H1 (cell line): ENCODE results near the gene MVK. TPM values are rescaled to one million over a fixed set of nuclear protein-coding genes. Genes with fewer than 3 reads are reported as not detected.

Source experiments
- CTCF ChIA-PET: fragments of 300-600 bp; sonication (Branson Sonifier 250); formaldehyde crosslinking; loops from one replicate; lab custom pipeline; 2021; ENCODE audit not compliant: partially characterized antibody; lab: Charles Lee
- POLR2A ChIA-PET: fragments of 300-600 bp; sonication (Branson Sonifier 250); formaldehyde crosslinking; loops from one replicate; lab custom pipeline; 2021; ENCODE audit warnings: inconsistent platforms; ENCODE audit not compliant: partially characterized antibody; lab: Charles Lee
- DNase-seq, 2 experiments: peaks; one replicate each; pipeline versions ENCODE4 v3.0.0 to v3.0.0-alpha.2; 2010 to 2022; ENCODE audit warnings: low spot score in 2 of 2, low read depth in 1 of 2, mixed read lengths in 1 of 2
- FAIRE-seq: peaks from 2 replicates; lab custom pipeline; 2011; peaks lifted over from hg19 to GRCh38; lab: Jason Lieb, UNC
- H2AFZ ChIP-seq: 2 replicates; pipeline ENCODE4 v1.8.1; 2012; ENCODE audit warnings: low read length, inconsistent platforms
- H2AK5ac ChIP-seq: 2 replicates; pipeline ENCODE4 v1.6.1; 2013; ENCODE audit warnings: low read depth, low read length
- H2BK120ac ChIP-seq: replicated peaks from 2 replicates; pipeline ENCODE3; 2013; ENCODE audit warnings: low read depth, low read length, inconsistent platforms
- H2BK12ac ChIP-seq: 2 replicates; pipeline ENCODE4 v1.6.1; 2013; ENCODE audit warnings: low read depth, low read length
- H2BK15ac ChIP-seq: 2 replicates; pipeline ENCODE4 v1.6.1; 2013; ENCODE audit warnings: low read length
- H2BK20ac ChIP-seq: 2 replicates; pipeline ENCODE4 v1.6.1; 2013; ENCODE audit warnings: low read length
- H2BK5ac ChIP-seq: 2 replicates; pipeline ENCODE4 v1.6.1; 2013; ENCODE audit warnings: low read depth, low read length
- H3K14ac ChIP-seq: 2 replicates; pipeline ENCODE4 v1.6.1; 2013; ENCODE audit warnings: inconsistent platforms; ENCODE audit not compliant: insufficient read length
- H3K18ac ChIP-seq: 2 replicates; pipeline ENCODE4 v1.6.1; 2013; ENCODE audit warnings: low read length; ENCODE audit errors: extremely low read depth
- H3K23ac ChIP-seq: 2 replicates; pipeline ENCODE4 v1.6.1; 2013; ENCODE audit warnings: inconsistent platforms; ENCODE audit not compliant: insufficient read length
- H3K23me2 ChIP-seq: 2 replicates; pipeline ENCODE4 v1.6.1; 2013; ENCODE audit warnings: low read depth, low read length
- H3K27ac ChIP-seq: 2 replicates; pipeline ENCODE4 v1.6.1; 2011; ENCODE audit warnings: low read depth, low read length, inconsistent platforms
- H3K27me3 ChIP-seq, 4 experiments: replicated peaks in 1 of 4; 1 replicate in 1 of 4; 2 replicates in 3 of 4; pipeline versions ENCODE4 v1.6.1 to v1.8.1; 2011 to 2013; ENCODE audit warnings: low read length in 3 of 4, mild to moderate bottlenecking in 3 of 4, inconsistent platforms in 2 of 4, mixed read lengths in 2 of 4, moderate library complexity in 1 of 4; ENCODE audit not compliant: control insufficient read depth in 3 of 4, insufficient read depth in 3 of 4; ENCODE audit errors: extremely low read depth in 1 of 4
- H3K36me3 ChIP-seq, 4 experiments: 2 replicates each; pipeline versions ENCODE4 v1.6.1 to v1.8.1; 2011 to 2013; ENCODE audit warnings: mild to moderate bottlenecking in 4 of 4, low read length in 3 of 4, moderate library complexity in 2 of 4, control low read depth in 1 of 4, inconsistent platforms in 1 of 4; ENCODE audit not compliant: insufficient read depth in 4 of 4, control insufficient read depth in 2 of 4
- H3K4ac ChIP-seq: replicated peaks from 2 replicates; pipeline ENCODE3; 2013; ENCODE audit warnings: low read length, low read depth, mixed read lengths, inconsistent platforms; ENCODE audit not compliant: insufficient read length
- H3K4me1 ChIP-seq, 4 experiments: replicated peaks in 1 of 4; 1 replicate in 1 of 4; 2 replicates in 3 of 4; pipeline versions ENCODE4 v1.6.1 to v1.8.1; 2011 to 2013; ENCODE audit warnings: low read length in 3 of 4, inconsistent platforms in 2 of 4, mixed read lengths in 1 of 4; ENCODE audit not compliant: insufficient read depth in 4 of 4, control insufficient read depth in 3 of 4
- H3K4me2 ChIP-seq, 2 experiments: 2 replicates each; pipeline versions ENCODE4 v1.6.1 to v1.8.1; 2011 to 2013; ENCODE audit warnings: low read depth in 2 of 2, low read length in 2 of 2, control low read depth in 1 of 2, inconsistent platforms in 1 of 2, mild to moderate bottlenecking in 1 of 2; ENCODE audit not compliant: insufficient read depth in 1 of 2
- H3K4me3 ChIP-seq, 4 experiments: fragments of 200-600, 300-600 bp in 1 of 4; sonication (generic), shearing (Covaris generic), sonication (Bioruptor Twin) in 1 of 4; 2 replicates each; pipeline versions ENCODE4 v1.5.1 to v1.8.1; 2011 to 2016; ENCODE audit warnings: low read length in 4 of 4, low read depth in 3 of 4, control low read depth in 2 of 4, inconsistent platforms in 2 of 4, mild to moderate bottlenecking in 2 of 4, mixed read lengths in 1 of 4, moderate library complexity in 1 of 4; ENCODE audit not compliant: insufficient read depth in 2 of 4; ENCODE audit errors: extremely low read depth in 1 of 4
- H3K56ac ChIP-seq: replicated peaks from 2 replicates; pipeline ENCODE3; 2013; ENCODE audit warnings: low read depth, mild to moderate bottlenecking, mixed read lengths, low read length, inconsistent platforms; ENCODE audit not compliant: insufficient read length
- H3K79me1 ChIP-seq: 2 replicates; pipeline ENCODE4 v1.6.1; 2013; ENCODE audit warnings: low read depth, low read length, control low read depth
- H3K79me2 ChIP-seq, 2 experiments: 2 replicates each; pipeline versions ENCODE4 v1.6.1 to v1.8.1; 2012 to 2013; ENCODE audit warnings: low read length in 2 of 2, mild to moderate bottlenecking in 2 of 2, inconsistent platforms in 1 of 2; ENCODE audit not compliant: insufficient read depth in 2 of 2, control insufficient read depth in 1 of 2
- H3K9ac ChIP-seq, 4 experiments: replicated peaks in 1 of 4; 1 replicate in 1 of 4; 2 replicates in 3 of 4; pipeline versions ENCODE4 v1.6.1 to v1.8.1; 2011 to 2013; ENCODE audit warnings: low read depth in 3 of 4, low read length in 3 of 4, control low read depth in 2 of 4, mild to moderate bottlenecking in 2 of 4, moderate library complexity in 2 of 4, inconsistent platforms in 1 of 4; ENCODE audit errors: extremely low read depth in 1 of 4
- H3K9me3 ChIP-seq, 2 experiments: 2 replicates each; pipeline versions ENCODE4 v1.6.1 to v1.8.1; 2012 to 2013; ENCODE audit warnings: mild to moderate bottlenecking in 2 of 2, moderate library complexity in 2 of 2, control low read depth in 1 of 2, inconsistent platforms in 1 of 2, low read depth in 1 of 2, low read length in 1 of 2, mixed read lengths in 1 of 2; ENCODE audit not compliant: insufficient read depth in 2 of 2
- H4K20me1 ChIP-seq, 2 experiments: replicated peaks in 1 of 2; 2 replicates each; pipeline versions ENCODE3 to v1.8.1; 2011 to 2013; ENCODE audit warnings: inconsistent platforms in 2 of 2, low read length in 2 of 2, mild to moderate bottlenecking in 1 of 2; ENCODE audit not compliant: insufficient read depth in 2 of 2, control insufficient read depth in 1 of 2
- H4K5ac ChIP-seq: 2 replicates; pipeline ENCODE4 v1.6.1; 2013; ENCODE audit warnings: low read length, low read depth, mixed read lengths, inconsistent platforms; ENCODE audit not compliant: insufficient read length
- H4K8ac ChIP-seq: 2 replicates; pipeline ENCODE4 v1.8.0; 2013; ENCODE audit warnings: mild to moderate bottlenecking, moderate library complexity, low read length, inconsistent platforms; ENCODE audit not compliant: insufficient read depth; ENCODE audit errors: extremely low read depth
- H4K91ac ChIP-seq: replicated peaks from 2 replicates; pipeline ENCODE3; 2013; ENCODE audit warnings: low read length, mixed read lengths, inconsistent platforms; ENCODE audit not compliant: insufficient read length
- KDM1A ChIP-seq: fragments of 200-600, 300-600 bp; sonication (generic); IDR thresholded peaks from 2 replicates; pipeline ENCODE4 v1.7.1; 2016; ENCODE audit warnings: mild to moderate bottlenecking, low read length, borderline replicate concordance
- POLR2AphosphoS5 ChIP-seq: IDR thresholded peaks from 2 replicates; pipeline ENCODE4 v1.6.1; 2011; ENCODE audit warnings: low read depth, low read length
- RNF2 ChIP-seq: fragments of 200-900, 300-1000 bp; sonication (generic); IDR thresholded peaks from 2 replicates; pipeline ENCODE4 v1.7.1; 2016; ENCODE audit warnings: borderline replicate concordance, low read depth, mild to moderate bottlenecking, antibody characterized with exemption, low read length; ENCODE audit not compliant: poor library complexity, severe bottlenecking; ENCODE audit errors: missing control alignments
- WGBS, 2 experiments: shearing (Covaris generic) in 1 of 2; methylation state at CpG; one replicate each; pipeline versions ENCODE4 v1.1.6 to v1.1.7; 2013 to 2015; ENCODE audit warnings: low lambda C conversion rate in 2 of 2, mixed read lengths in 2 of 2, inconsistent platforms in 1 of 2, low coverage in 1 of 2, missing lambda C conversion rate in 1 of 2; ENCODE audit not compliant: insufficient replicate concordance in 2 of 2, insufficient coverage in 1 of 2, insufficient read length in 1 of 2; ENCODE audit errors: extremely low coverage in 1 of 2, missing lambda C conversion rate in 1 of 2; 5-methylcytosine and 5-hydroxymethylcytosine counted together
- polyA plus RNA-seq, 7 experiments: library from polyadenylated mRNA; depleted of rRNA in 3 of 7; stranded (reverse) in 5 of 7; unstranded in 2 of 7; fragments of >200 nt in 5 of 7; fragments of 200-250 nt in 2 of 7; gene quantifications; 1 replicate in 5 of 7; 2 replicates in 1 of 7; 4 replicates in 1 of 7; pipeline versions ENCODE4 v1.2.1 to v1.2.3, GENCODE V29; 2011 to 2013; ENCODE audit warnings: missing spikeins in 2 of 7, mixed read lengths in 2 of 7
- total RNA-seq: library from RNA; stranded (reverse); fragmentation: NEBNext Ultra II Directional; extraction: Animal tissue kit (Norgen Biotek cat#: 25700); gene quantifications from 2 replicates; pipeline ENCODE4 v1.2.1, GENCODE V29; 2021

MVK gene
- total and polyA plus RNA-seq, 2 of the 8 experiments (the other 6 are each of a cell fraction or from before 2014, with no cell fraction given), result 15.7 to 20.9 TPM

GRCh38 chr12:109619002-109619604, 45.5 kb downstream of the MVK start:
- Histone ChIP-seq H2BK20ac (no peak overlapping the region), H2AK5ac (no peak overlapping the region), H3K27me3 (no peaks in the 10 kb centered on the region; a peak in 1 of 7 replicates), H4K91ac (no peak overlapping the region), H3K36me3 (no peaks in the 10 kb centered on the region), H3K79me2 (no peaks in the 10 kb centered on the region), H3K23me2 (no peaks in the 10 kb centered on the region), H4K20me1 (no peaks in the 10 kb centered on the region), H3K79me1 (no peaks in the 10 kb centered on the region), H2BK15ac (no peak overlapping the region), H3K4me1 (peaks cover 0 to 4% (median under 1%) of the 10 kb centered on the region in 4 experiments; a peak in 1 of 7 replicates), H3K9me3 (no peaks in the 10 kb centered on the region), H2AFZ (no peak overlapping the region), H3K4me3 (no peak overlapping the region), H4K8ac (no peak overlapping the region), H2BK12ac (no peak overlapping the region), H3K4me2 (no peak overlapping the region), H3K18ac (no peak overlapping the region), H3K56ac (no peak overlapping the region), H2BK120ac (no peak overlapping the region), H3K23ac (no peak overlapping the region), H3K4ac (no peak overlapping the region), H3K14ac (no peak overlapping the region), H2BK5ac (no peak overlapping the region), H3K9ac (no peak overlapping the region; a peak in 1 of 7 replicates), H3K27ac (no peak overlapping the region), H4K5ac (no peak overlapping the region)
- WGBS, 2 experiments, result 90% methylated on average over 8 of the region's 8 CpGs; no CpG with 5 or more reads in 1 of the 2 experiments
- TF ChIP-seq POLR2AphosphoS5, result no peak
- TF ChIP-seq RNF2, result no peak
- TF ChIP-seq KDM1A, result 0 out of 2 replicates have a peak, but pooled peaks have one; percentile 40
- DNase-seq (no peak), FAIRE-seq (no peak)
- ChIA-PET CTCF (interaction anchor here (0.9 to 2.3 kb wide), 6 partner anchors 21 to 153 kb away, joined by 3 to 7 read pairs (median 3); no protein-coding TSS in a partner anchor), POLR2A (interaction anchor here (1.5 kb wide), 1 partner anchor 95 kb away, joined by 3 read pairs; no protein-coding TSS in a partner anchor)
